GM19239 (cell line): ENCODE measurements around the gene DGCR8.
"Not testable (repeated sequence)": the region's sequence is repeated elsewhere in the genome, so short reads cannot be mapped to it uniquely, and the experiment has no call there.

Experiments
- DNase-seq: peaks from one replicate; pipeline ENCODE4 v3.0.0; 2011; ENCODE audit warnings: low spot score; ENCODE audit not compliant: insufficient read length
- FAIRE-seq: peaks from 2 replicates; lab custom pipeline; 2011; peaks lifted over from hg19 to GRCh38; lab: Jason Lieb, UNC

DGCR8 gene

DNA sequence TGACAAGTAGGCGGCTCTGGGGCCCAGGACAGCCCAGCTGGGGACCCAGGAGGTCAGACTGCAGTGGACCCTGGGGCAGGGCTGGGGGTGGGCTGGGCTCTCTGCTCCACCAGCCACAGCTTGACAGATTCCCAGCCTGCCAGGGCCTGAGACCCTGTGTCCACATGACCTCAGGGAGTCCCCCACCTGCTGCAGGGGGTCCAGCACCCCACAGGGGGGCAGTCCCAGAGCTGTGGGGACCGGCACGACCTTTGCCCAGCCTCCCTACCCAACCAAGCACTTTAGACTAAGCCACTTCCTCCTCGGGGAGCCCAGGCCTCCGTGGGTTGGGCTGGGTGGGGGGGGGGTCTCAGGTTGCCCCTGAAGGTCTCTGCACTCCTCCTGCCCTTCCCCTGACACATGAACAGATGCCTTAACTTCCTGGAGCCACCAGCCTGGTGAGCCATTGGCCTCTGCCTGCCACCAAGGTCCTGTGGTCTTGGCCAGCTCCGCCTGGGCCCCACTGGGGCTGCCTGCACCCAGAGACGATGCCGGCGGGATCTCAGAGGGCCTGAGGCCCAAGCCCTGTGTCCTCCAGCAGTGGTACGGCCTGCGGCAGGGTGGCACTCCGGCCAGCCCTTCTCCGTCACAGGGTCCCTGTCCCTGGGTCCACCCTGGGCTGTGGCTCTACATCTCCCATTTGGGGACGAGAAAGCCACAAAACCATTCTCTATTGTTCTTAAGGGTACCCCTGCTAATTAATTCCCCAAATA, 67.4 kb downstream of the DGCR8 start:
- no peak for FAIRE-seq

DNA sequence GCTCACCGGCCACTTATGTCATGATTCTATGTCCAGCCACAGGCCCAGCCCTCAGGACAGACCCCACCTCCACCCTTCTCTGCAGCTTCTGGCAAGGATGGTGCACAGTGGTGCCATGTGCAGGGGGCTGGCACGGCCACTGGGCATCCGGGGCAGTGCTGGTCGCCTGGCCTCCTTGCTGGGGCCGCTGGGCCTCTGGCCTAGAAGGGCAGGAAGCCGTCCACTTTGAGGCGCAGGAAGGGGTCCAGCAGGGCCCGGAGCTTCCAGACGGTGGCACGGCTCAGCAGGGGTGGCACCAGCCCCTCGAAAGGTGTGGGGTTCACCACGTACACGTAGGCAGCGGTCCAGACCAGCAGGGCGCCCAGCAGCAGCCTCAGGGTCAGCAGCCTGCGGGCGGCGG, 68.4 kb downstream of the DGCR8 start:
- FAIRE-seq (no peak), DNase-seq (no peak)

More for the DNA sequence above, 67.4 kb downstream of the DGCR8 start:
- no peak for DNase-seq

- DNase-seq (no peak), FAIRE-seq (no peak)
These were observed 69.5 kb downstream of the DGCR8 start for GRCh38 chr22:20149257-20150250.

- DNase-seq, result no peak
- FAIRE-seq, result no peak
These were observed 70.6 kb downstream of the DGCR8 start, which contains the start of gene CCDC188 for GRCh38 chr22:20150381-20151275. CCDC188 (minus strand) TSS chr22:20151055; CDS start chr22:20150986, 69 bp downstream.

- FAIRE-seq, result no peak
- DNase-seq, result no peak
These were observed 71.2 kb downstream of the DGCR8 start for GRCh38 chr22:20151276-20151588.

DNA sequence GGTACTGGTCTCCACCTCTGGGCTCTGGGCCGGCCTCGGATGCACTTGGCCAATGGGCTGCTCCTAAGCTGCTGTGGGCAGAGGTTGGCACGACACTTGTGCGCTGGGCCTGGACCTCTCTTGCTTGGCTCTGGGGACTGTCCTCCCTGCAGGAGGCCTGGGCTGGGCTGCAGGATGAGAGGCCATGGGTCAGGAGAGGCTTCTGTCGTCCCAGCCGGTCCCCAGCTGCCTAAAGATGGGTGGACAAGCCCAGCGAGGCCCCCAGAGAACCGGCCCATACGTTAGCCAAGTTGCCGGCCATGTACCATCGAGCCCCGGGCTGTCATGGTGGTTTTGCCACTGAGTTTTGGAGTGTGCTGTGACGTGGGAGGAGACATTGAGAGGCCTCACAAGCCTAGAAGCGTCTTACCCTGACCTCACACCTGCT, 72.4 kb downstream of the DGCR8 start:
- DNase-seq (no peak), FAIRE-seq (no peak)

DNA sequence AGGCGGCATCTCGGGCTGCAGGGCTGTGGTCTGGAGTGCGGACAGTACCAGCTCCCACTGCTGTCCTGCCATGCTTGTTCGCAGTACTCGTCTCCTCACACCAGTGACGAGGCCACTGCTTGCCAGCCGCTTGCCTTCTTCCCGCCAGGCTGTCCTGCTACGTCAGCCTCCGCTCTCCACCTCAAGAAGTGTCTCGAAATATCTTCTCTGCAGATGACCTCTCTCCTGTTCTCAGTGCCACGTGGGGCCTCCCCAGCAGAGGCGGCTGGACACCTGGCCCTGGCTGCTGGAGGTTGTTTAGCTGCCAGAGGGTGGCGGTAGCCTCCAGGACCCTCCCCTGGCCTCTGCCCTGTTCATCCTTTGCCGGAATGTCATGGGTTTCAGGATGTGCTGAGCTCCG, 73.9 kb downstream of the DGCR8 start:
- FAIRE-seq (no peak), DNase-seq (no peak)

GRCh38 chr22:20154602-20155187, 74.7 kb downstream of the DGCR8 start:
- FAIRE-seq, result no peak
- DNase-seq, result no peak

- FAIRE-seq, result no peak
These were observed 75.4 kb downstream of the DGCR8 start for GRCh38 chr22:20155330-20156041.

GRCh38 chr22:20156042-20156389, 76.0 kb downstream of the DGCR8 start:
- DNase-seq, result no peak
- FAIRE-seq, result no peak

More at GRCh38 chr22:20155330-20156041, 75.4 kb downstream of the DGCR8 start:
- no peak for DNase-seq

DNA sequence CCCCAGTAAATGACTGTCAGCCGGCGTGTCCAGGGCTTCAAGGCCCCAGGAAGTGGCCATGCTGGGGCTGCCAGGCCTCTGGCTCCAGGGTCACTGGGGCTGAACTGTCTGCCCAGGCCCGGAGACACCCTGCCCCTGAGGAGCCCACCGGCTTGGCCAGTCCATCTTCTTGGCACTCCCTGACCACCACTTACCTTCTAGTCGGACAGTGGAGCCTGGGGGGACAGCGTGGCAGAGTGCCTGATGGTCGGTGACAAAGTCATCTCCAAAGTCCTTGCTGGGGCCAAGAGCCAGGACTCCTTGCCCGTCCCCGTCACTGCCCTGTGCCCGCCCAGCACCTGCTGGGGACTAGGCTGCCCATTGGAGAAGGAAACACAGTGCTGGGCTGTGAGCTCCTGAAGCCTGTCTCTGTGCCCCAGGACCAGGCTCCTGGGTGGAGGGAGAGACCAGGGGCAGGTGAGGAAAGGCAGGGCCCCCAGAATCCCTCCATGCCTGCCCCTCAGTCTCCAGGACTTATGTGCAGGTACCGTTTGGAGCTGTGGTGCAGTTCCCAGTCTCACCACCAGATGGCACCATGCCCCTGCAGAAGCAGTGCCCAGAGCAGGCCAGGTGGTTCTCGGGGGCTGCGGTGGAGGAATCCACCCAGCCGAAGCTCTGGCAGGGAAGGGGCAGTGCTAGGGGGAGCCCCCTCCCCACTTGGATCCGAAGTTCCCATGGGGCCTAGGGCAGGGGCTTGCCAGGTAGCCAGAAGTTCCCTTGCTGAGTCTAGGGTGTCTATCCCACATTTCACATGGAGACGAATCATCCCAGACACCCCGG, 76.8 kb downstream of the DGCR8 start:
- FAIRE-seq, result peak; percentile 93
- DNase-seq, result peak; percentile 99

GRCh38 chr22:20157430-20158183, 77.6 kb downstream of the DGCR8 start:
- FAIRE-seq (no peak), DNase-seq (no peak)

DNA sequence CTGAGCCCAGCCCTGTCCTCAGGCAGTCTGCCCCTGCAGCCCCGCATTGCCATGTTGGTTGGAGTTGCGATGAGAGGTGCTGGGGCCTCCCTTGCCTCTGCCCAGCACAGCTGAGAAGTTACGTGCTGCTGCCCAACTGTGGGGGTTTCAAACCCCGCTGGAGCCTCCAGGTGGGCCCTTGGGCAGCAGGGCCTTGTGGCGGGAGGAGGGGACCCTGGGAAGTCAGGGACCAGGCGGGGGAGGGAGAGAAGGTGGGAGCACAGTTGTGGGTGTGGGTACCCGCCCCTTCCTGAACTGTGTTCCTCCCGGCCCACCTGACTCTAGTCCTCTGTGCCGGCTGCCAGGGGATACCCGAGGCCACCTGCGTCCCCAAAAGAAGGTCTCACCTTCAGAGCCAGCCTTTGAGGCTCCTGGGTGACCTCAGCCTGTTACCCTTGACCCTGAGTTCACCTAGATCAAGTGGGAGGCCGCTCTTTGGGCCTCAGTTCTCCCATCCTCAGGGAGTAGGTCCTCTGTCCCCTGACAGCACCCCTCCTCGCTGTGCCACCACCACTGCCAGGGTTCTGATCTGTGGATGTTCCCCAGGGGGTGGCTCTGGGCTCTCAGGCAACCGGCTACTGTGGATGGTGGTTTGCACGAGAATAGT, 78.5 kb downstream of the DGCR8 start:
- DNase-seq (no peak), FAIRE-seq (no peak)

DNA sequence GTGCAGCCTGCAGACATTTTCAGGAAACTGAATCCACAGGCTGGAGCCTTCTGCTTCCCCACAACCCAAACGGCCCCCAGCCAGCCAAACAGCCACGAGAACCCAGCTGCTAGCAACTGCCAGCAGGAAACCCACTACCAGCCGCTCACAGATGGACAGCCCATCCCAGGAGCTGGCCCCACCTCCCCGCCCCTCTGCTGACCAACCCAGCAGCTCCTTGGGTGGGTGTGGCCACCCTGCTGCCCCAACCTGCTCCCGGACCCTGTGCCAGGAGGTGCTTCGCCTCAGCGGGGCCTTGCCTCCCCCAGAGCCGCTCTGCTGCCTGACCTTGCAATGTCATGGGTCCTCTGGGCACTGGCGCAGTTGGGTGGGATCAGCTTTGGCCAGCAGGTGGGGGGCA, 79.0 kb downstream of the DGCR8 start:
- DNase-seq (no peak), FAIRE-seq (no peak)

DNA sequence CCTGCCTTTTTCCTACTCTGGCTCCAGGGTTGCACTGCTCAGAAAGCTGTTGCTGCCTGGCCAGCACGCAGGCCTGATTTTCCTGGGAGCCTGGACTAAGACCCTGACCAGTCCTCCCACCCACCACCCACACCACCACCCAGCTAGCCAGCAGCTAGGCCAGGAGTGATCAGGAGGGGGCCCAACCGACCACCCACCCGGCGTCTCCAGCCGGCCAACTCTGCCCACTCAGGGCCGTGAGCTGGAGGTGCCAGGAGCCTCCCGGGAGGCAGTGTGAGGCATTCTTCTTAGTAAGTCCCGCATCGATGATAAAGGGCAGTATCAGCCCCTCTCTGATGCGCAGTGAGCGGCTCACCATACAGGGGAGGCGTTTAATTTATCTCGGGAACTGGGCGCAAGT, 79.5 kb downstream of the DGCR8 start:
- DNase-seq, FAIRE-seq: not testable (repeated sequence)

DNA sequence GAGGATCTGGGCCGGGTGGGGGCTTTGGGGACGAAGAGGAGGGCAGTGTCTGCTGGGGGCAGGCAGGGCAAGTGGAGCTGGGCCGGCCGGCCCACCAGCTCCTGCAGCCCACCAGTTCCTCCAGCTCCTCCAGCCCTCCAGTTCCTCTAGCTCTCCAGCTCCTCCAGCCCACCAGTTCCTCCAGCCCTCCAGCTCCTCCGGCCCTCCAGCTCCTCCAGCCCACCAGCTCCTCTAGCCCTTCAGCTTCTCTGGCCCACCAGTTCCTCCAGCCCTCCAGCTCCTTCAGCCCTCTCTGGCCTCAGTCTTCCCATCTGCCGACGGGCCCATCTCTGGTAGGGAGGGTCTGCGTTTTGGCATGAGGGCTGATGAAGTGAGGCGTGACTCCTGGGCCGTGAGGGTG, 80.0 kb downstream of the DGCR8 start:
- FAIRE-seq (no peak), DNase-seq (no peak)
